Neural progenitor cell (in vitro differentiated cells): ENCODE data around the gene WDR7. TPM values are rescaled to one million over a fixed set of nuclear protein-coding genes. Genes with fewer than 3 reads are reported as not detected.

ENCODE experiments used
- DNase-seq: peaks from one replicate; pipeline ENCODE4 v3.0.0-alpha.2; 2016; ENCODE audit warnings: low spot score
- H2AFZ ChIP-seq: fragments of 200-600 bp; sonication (generic); replicated peaks from 2 replicates; pipeline ENCODE4 v1.6.1; 2016; ENCODE audit warnings: antibody characterized with exemption
- H3F3A ChIP-seq: fragments of 200-600 bp; sonication (generic); 2 replicates; pipeline ENCODE4 v1.6.1; 2016; ENCODE audit warnings: antibody characterized with exemption, low read depth
- H3K27ac ChIP-seq: fragments of 200-600 bp; sonication (generic); 2 replicates; pipeline ENCODE4 v1.5.1; 2016; ENCODE audit warnings: mild to moderate bottlenecking
- H3K27me3 ChIP-seq: fragments of 200-600 bp; sonication (generic); 2 replicates; pipeline ENCODE4 v1.6.1; 2016; ENCODE audit warnings: mild to moderate bottlenecking, moderate library complexity
- H3K36me3 ChIP-seq: fragments of 200-600 bp; sonication (generic); 2 replicates; pipeline ENCODE4 v1.5.1; 2016
- H3K4me1 ChIP-seq: fragments of 200-600 bp; sonication (generic); 2 replicates; pipeline ENCODE4 v1.6.1; 2016; ENCODE audit warnings: mixed run types
- H3K4me2 ChIP-seq: fragments of 200-600 bp; sonication (generic); 2 replicates; pipeline ENCODE4 v1.6.1; 2016
- H3K4me3 ChIP-seq: fragments of 200-600 bp; sonication (generic); 2 replicates; pipeline ENCODE4 v1.5.1; 2016
- H3K79me2 ChIP-seq: fragments of 200-600 bp; sonication (generic); 2 replicates; pipeline ENCODE4 v1.6.1; 2016; ENCODE audit warnings: low read depth
- H3K9ac ChIP-seq: fragments of 200-600 bp; sonication (generic); 2 replicates; pipeline ENCODE4 v1.6.1; 2016
- H3K9me3 ChIP-seq: fragments of 200-600 bp; sonication (generic); 2 replicates; pipeline ENCODE4 v1.5.1; 2016; ENCODE audit warnings: low read depth
- H4K20me1 ChIP-seq: fragments of 200-600 bp; sonication (generic); 2 replicates; pipeline ENCODE4 v1.6.1; 2016; ENCODE audit warnings: low read depth
- H3K27ac Mint-ChIP-seq: 3 replicates; pipeline ENCODE4 v1.8.0; 2021; ENCODE audit warnings: mixed read lengths
- H3K27me3 Mint-ChIP-seq: 2 replicates; pipeline ENCODE4 v1.8.0; 2022; ENCODE audit warnings: low read depth, mild to moderate bottlenecking, inconsistent platforms, moderate library complexity, mixed read lengths; ENCODE audit not compliant: insufficient read depth
- H3K36me3 Mint-ChIP-seq: 3 replicates; pipeline ENCODE4 v1.8.0; 2021; ENCODE audit warnings: mixed read lengths
- H3K4me1 Mint-ChIP-seq: 3 replicates; pipeline ENCODE4 v1.8.0; 2021; ENCODE audit warnings: mixed read lengths
- H3K4me3 Mint-ChIP-seq: 3 replicates; pipeline ENCODE4 v1.8.0; 2021; ENCODE audit warnings: mild to moderate bottlenecking, moderate library complexity, mixed read lengths
- H3K9me3 Mint-ChIP-seq: 3 replicates; pipeline ENCODE4 v1.8.0; 2020; ENCODE audit warnings: mixed read lengths
- EZH2 ChIP-seq: fragments of 200-600 bp; sonication (generic); IDR thresholded peaks from 2 replicates; pipeline ENCODE4 v1.6.1; 2017; ENCODE audit warnings: antibody characterized with exemption, mild to moderate bottlenecking, moderate library complexity
- EZH2phosphoT487 ChIP-seq: fragments of 200-600 bp; sonication (generic); IDR thresholded peaks from 2 replicates; pipeline ENCODE4 v1.6.1; 2017; ENCODE audit warnings: antibody characterized with exemption
- total RNA-seq: library from RNA; depleted of rRNA; stranded (reverse); fragments of >200 nt; gene quantifications from 2 replicates; pipeline ENCODE4 v1.2.3, GENCODE V29; 2015; ENCODE audit warnings: low replicate concordance
- TF ChIP-seq, protein P1 (sequence below): fragments of 200-600 bp; sonication (generic); IDR thresholded peaks from 2 replicates; pipeline ENCODE4 v1.5.1; 2017; ENCODE audit warnings: antibody characterized with exemption, mild to moderate bottlenecking

Gene WDR7
- total RNA-seq, 1 donor from 2014 or later, result 12.3 TPM

DNA sequence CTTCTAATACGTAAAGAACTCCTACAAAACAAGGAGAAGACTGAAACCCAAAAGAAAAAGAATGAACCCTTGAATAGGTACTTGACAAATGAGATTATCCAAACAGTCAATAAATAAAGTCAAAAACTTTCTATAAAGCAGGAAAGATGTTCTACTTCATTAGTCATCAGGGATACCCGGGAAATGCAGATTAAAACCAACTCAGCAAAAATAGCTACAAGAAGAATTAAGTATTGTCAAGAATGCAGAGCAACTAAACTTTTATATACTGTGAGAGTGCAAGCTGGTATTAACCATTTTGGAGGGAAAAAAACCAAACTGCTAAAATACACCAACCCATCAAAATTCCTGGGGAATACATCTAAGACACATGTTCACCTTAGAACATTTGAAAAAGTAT lies 23.2 kb upstream of the WDR7 start:
- Mint-ChIP-seq H3K4me3 (no peak overlapping the region), H3K27ac (no peak overlapping the region), H3K4me1 (no peaks in the 10 kb centered on the region), H3K9me3 (no peaks in the 10 kb centered on the region), H3K27me3 (no peaks in the 10 kb centered on the region), H3K36me3 (peaks cover 25% of the 10 kb centered on the region)
- no peaks in the 10 kb centered on the region for H3K9me3 ChIP-seq
- H3K27me3 ChIP-seq, result no peaks in the 10 kb centered on the region
- no peaks in the 10 kb centered on the region for H3F3A ChIP-seq
- H3K4me3 ChIP-seq, result no peak overlapping the region
- H3K27ac ChIP-seq, result no peak overlapping the region
- H4K20me1 ChIP-seq, result peaks cover 51% of the 10 kb centered on the region
- H2AFZ ChIP-seq, result no peak overlapping the region
- TF ChIP-seq, protein P1, sequence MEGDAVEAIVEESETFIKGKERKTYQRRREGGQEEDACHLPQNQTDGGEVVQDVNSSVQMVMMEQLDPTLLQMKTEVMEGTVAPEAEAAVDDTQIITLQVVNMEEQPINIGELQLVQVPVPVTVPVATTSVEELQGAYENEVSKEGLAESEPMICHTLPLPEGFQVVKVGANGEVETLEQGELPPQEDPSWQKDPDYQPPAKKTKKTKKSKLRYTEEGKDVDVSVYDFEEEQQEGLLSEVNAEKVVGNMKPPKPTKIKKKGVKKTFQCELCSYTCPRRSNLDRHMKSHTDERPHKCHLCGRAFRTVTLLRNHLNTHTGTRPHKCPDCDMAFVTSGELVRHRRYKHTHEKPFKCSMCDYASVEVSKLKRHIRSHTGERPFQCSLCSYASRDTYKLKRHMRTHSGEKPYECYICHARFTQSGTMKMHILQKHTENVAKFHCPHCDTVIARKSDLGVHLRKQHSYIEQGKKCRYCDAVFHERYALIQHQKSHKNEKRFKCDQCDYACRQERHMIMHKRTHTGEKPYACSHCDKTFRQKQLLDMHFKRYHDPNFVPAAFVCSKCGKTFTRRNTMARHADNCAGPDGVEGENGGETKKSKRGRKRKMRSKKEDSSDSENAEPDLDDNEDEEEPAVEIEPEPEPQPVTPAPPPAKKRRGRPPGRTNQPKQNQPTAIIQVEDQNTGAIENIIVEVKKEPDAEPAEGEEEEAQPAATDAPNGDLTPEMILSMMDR, result no peak
- no peak for TF ChIP-seq EZH2
- no peak for TF ChIP-seq EZH2phosphoT487
- H3K4me2 ChIP-seq, result no peak overlapping the region
- no peaks in the 10 kb centered on the region for H3K4me1 ChIP-seq
- H3K79me2 ChIP-seq, result peaks cover 86% of the 10 kb centered on the region
- peaks cover 5% of the 10 kb centered on the region for H3K36me3 ChIP-seq
- DNase-seq, result no peak
- no peak overlapping the region for H3K9ac ChIP-seq

DNA sequence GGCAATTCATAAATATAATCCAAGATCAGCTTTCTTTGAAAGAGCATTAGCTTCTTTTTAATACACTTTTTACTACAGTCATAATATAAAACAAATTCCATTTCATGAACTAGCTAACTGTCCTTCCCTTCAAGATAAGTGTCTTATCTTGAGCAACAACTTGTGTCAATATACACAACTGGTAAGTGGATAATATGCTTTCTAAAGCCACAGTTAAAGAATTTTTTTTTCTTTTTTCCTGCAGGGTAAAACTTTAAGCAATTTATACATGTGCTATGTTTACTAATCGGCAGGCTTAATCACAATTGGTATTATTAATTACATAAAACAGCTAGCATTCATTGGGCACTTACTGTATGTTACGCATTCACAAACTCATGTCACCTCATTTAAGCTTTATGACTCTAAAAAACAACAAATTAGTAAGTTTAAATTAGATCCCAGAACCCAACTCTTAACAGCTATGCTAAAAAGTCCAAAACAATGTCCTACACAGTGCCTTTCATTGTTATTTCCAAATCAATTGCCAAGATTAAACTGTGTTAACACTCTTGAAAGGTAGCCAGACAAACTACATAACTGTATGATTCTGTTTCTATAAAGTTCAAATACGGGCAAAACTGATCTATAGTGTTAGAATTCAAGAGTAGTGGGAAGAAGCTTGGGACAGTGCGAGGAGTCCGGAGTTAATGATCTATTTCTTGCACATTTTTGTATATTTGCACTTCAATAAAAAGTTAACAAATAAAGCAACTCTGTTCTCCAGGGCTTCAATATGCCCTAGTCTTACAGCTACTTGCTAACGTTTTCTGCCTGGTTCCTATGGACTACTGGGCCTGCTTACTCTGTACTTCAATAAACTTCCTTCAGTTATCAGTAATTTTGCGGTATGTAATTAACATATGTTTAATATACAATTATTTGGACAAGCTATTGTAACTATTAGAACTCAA lies 18.8 kb upstream of the WDR7 start:
- Histone ChIP-seq H3K4me1 (peaks cover 9% of the 10 kb centered on the region), H3K27ac (no peak overlapping the region), H3K36me3 (no peaks in the 10 kb centered on the region), H3K9ac (no peak overlapping the region), H3K79me2 (peaks cover 99% of the 10 kb centered on the region), H3K27me3 (no peaks in the 10 kb centered on the region), H3K9me3 (no peaks in the 10 kb centered on the region), H3K4me2 (no peak overlapping the region), H2AFZ (no peak overlapping the region), H3F3A (no peaks in the 10 kb centered on the region), H4K20me1 (peaks cover 72% of the 10 kb centered on the region), H3K4me3 (no peak overlapping the region)
- DNase-seq, result no peak
- Mint-ChIP-seq H3K36me3 (peaks cover 33% of the 10 kb centered on the region), H3K27ac (no peak overlapping the region), H3K9me3 (no peaks in the 10 kb centered on the region), H3K4me1 (peaks cover 11% of the 10 kb centered on the region), H3K27me3 (no peaks in the 10 kb centered on the region), H3K4me3 (no peak overlapping the region)
- TF ChIP-seq, protein P1, result no peak

DNA sequence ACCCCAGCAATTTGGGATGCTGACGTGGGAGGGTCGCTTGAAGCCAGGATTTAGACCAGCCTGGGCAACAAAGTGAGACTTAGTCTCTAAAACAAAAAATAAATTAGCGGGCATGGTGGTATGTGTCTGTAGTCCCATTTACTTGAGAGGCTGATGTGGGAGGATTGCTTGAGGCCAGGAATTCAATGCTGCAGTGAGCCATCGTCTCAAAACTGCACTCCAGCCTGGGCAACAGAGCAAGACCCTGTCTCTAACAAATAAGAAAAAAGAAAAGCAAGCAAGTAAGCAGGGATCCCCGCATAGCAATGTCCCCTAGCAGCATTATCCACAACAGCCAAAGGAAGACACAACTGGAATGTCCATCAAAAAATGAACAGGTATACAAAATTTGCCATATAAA lies 16.2 kb upstream of the WDR7 start:
- no peak overlapping the region for H3K4me2 ChIP-seq
- peaks cover 64% of the 10 kb centered on the region for H4K20me1 ChIP-seq
- H3K4me1 Mint-ChIP-seq, result peaks cover 20% of the 10 kb centered on the region
- no peaks in the 10 kb centered on the region for H3K27me3 Mint-ChIP-seq
- no peak for TF ChIP-seq EZH2
- H3K9ac ChIP-seq, result no peak overlapping the region
- H3K4me3 ChIP-seq, result no peak overlapping the region
- H3K9me3 Mint-ChIP-seq, result peaks cover 2% of the 10 kb centered on the region
- peaks cover 83% of the 10 kb centered on the region for H3K79me2 ChIP-seq
- H3K36me3 Mint-ChIP-seq, result peaks cover 29% of the 10 kb centered on the region
- H3F3A ChIP-seq, result peaks cover 2% of the 10 kb centered on the region
- H2AFZ ChIP-seq, result no peak overlapping the region
- H3K4me1 ChIP-seq, result peaks cover 9% of the 10 kb centered on the region
- no peaks in the 10 kb centered on the region for H3K36me3 ChIP-seq
- H3K9me3 ChIP-seq, result no peaks in the 10 kb centered on the region
- no peaks in the 10 kb centered on the region for H3K27me3 ChIP-seq
- no peak overlapping the region for H3K27ac Mint-ChIP-seq
- H3K27ac ChIP-seq, result no peak overlapping the region
- DNase-seq, result no peak
- H3K4me3 Mint-ChIP-seq, result no peak overlapping the region

DNA sequence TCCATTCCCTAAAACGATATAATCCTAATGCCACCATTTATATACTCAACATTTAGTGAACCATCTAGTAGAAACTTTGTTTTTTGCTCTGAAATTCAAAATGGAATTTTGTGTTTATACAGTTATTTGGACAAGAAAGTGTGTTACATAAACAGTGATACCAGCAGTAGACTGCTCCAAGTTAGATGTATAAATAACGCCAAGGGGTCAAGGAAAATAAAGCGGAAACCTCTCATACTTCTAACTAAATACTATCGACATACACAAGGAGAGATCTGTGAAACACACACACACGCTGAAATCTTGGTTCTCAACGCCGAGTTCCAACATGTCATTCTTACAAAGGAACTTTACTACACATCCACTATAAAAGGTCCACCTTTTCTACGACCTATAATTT lies 14.0 kb upstream of the WDR7 start:
- Mint-ChIP-seq H3K4me1 (peaks cover 20% of the 10 kb centered on the region), H3K27ac (no peak overlapping the region), H3K36me3 (peaks cover 18% of the 10 kb centered on the region), H3K27me3 (no peaks in the 10 kb centered on the region), H3K9me3 (peaks cover 2% of the 10 kb centered on the region), H3K4me3 (peak overlapping the region; percentile 100)
- H3K79me2 ChIP-seq, result peaks cover 61% of the 10 kb centered on the region
- H3K36me3 ChIP-seq, result no peaks in the 10 kb centered on the region
- H3F3A ChIP-seq, result peaks cover 2% of the 10 kb centered on the region
- H2AFZ ChIP-seq, result no peak overlapping the region
- TF ChIP-seq, protein P1, result no peak
- TF ChIP-seq EZH2, result no peak
- TF ChIP-seq EZH2phosphoT487, result no peak
- DNase-seq, result no peak
- peak overlapping the region; percentile 84 for H3K4me3 ChIP-seq
- H3K27ac ChIP-seq, result no peak overlapping the region
- H3K9me3 ChIP-seq, result no peaks in the 10 kb centered on the region
- H3K9ac ChIP-seq, result peak overlapping the region; percentile 90
- no peaks in the 10 kb centered on the region for H3K27me3 ChIP-seq
- H3K4me1 ChIP-seq, result peaks cover 9% of the 10 kb centered on the region
- H3K4me2 ChIP-seq, result peak overlapping the region; percentile 98
- peaks cover 49% of the 10 kb centered on the region for H4K20me1 ChIP-seq
